PFSK-1 (cell line): Measurements from ENCODE around the gene ESYT3.

Experiments used
- POLR2AphosphoS5 ChIP-seq: IDR thresholded peaks from 2 replicates; pipeline ENCODE4 v1.6.1; 2012; ENCODE audit warnings: low read depth, mild to moderate bottlenecking, control low read depth, low read length, moderate library complexity
- REST ChIP-seq, 2 experiments: IDR thresholded peaks; 2 replicates each; pipeline versions ENCODE4 v1.6.1 to v1.8.0; 2011 to 2012; ENCODE audit warnings: low read depth in 2 of 2, low read length in 2 of 2, control low read depth in 1 of 2, inconsistent platforms in 1 of 2, mild to moderate bottlenecking in 1 of 2, moderate library complexity in 1 of 2; ENCODE audit not compliant: insufficient read depth in 1 of 2

- TF ChIP-seq POLR2AphosphoS5 = no peak
- TF ChIP-seq REST (IDR thresholded peaks at IDR 0.05; ENCODE audit: insufficient read depth in 1 of 2, low read depth in 2 of 2, low read length in 2 of 2) = no peak
These were observed 15.8 kb downstream of the ESYT3 start for GRCh38 chr3:138450181-138450580.
